ENCODE data around the gene AACS.

- no peak for TF ChIP-seq CTCF (IDR thresholded peaks at IDR 0.05; ENCODE audit: poor library complexity)
- no peak for TF ChIP-seq EZH2 (IDR thresholded peaks at IDR 0.05; ENCODE audit: borderline replicate concordance)
Measured at GRCh38 chr12:125021771-125022170, 43.5 kb upstream of the AACS start.

Data from hepatocyte (in vitro differentiated cells).